NCI-H2227 (cell line): ENCODE measurements around the gene B4GALT7.
"Not testable (repeated sequence)": the region's sequence is repeated elsewhere in the genome, so short reads cannot be mapped to it uniquely, and the experiment has no call there.

ENCODE experiments used
- DNase-seq: peaks from one replicate; lab custom pipeline; 2025; ENCODE audit not compliant: unreplicated experiment; lab: John Stamatoyannopoulos, UW

B4GALT7 gene, protein sequence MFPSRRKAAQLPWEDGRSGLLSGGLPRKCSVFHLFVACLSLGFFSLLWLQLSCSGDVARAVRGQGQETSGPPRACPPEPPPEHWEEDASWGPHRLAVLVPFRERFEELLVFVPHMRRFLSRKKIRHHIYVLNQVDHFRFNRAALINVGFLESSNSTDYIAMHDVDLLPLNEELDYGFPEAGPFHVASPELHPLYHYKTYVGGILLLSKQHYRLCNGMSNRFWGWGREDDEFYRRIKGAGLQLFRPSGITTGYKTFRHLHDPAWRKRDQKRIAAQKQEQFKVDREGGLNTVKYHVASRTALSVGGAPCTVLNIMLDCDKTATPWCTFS

DNA sequence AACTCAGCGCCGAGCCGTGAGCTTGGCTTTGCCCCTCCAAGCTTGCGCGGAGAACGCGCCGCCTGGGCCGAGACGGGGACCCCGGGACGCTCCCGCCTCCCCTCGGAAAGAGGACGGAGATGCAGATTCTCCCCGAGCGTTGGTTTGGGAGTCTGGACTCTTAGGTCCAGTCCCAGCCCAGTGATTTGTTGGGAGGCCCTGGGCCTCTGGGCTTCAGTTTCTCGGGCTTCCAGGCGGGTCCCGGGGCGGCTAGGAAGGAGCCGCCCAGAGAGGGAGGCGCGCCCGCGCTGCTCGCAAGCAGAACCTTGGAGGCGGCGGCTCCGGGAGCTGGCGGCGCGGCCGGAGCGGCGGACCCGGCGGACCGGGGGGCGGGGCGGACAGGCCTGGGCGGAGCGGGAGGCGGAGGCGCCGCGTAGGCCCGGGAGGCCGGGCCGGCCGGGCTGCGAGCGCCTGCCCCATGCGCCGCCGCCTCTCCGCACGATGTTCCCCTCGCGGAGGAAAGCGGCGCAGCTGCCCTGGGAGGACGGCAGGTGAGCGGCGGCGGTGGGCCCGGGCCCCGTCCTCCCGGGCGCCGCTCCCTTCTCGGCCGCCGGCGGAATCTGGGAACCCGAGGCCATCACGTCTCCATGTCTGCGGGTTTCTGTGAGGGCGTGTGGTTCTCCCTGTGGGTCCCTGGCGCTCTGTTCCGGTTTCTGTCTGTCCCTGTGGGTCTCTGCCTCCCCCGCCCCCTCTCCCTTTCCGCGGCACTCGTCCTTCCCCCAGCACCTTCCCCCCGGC lies at the start of gene B4GALT7:
Gene B4GALT7 (plus strand): TSS at position 402 of the 777 bp plus-strand sequence. CDS start 79 bp downstream, at position 481.
- peak; percentile 80 for DNase-seq

DNA sequence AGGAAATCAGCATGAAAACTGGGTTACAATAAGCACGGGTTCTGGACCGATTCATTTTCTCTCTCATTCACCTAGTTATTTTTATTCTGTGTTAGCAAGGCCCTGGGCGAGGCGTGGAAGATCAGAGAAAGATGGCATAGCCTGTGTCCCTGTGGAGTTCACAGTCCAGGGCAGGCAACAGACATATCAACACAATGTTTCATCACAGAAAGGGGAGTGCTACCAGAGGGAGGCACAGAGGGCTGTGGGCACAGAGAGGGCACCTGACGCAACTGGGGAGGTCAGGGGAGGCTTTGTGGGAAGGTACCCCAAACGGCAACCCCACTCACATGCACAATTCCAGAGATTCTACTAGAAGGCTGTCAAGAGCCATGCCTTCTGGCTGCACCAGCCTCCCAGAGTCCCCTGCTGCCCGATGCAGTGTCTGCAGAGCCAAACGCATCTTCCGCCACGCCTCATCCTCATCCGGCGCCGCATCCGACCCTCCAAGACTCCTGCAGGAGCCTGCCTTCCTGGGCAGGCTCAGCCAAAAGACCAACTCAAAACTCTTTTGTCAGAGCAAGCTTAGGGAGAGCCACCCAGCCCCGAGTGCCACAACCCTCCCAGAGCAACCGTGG lies 47.0 kb upstream of the B4GALT7 start:
- DNase-seq = peak; percentile 27

DNA sequence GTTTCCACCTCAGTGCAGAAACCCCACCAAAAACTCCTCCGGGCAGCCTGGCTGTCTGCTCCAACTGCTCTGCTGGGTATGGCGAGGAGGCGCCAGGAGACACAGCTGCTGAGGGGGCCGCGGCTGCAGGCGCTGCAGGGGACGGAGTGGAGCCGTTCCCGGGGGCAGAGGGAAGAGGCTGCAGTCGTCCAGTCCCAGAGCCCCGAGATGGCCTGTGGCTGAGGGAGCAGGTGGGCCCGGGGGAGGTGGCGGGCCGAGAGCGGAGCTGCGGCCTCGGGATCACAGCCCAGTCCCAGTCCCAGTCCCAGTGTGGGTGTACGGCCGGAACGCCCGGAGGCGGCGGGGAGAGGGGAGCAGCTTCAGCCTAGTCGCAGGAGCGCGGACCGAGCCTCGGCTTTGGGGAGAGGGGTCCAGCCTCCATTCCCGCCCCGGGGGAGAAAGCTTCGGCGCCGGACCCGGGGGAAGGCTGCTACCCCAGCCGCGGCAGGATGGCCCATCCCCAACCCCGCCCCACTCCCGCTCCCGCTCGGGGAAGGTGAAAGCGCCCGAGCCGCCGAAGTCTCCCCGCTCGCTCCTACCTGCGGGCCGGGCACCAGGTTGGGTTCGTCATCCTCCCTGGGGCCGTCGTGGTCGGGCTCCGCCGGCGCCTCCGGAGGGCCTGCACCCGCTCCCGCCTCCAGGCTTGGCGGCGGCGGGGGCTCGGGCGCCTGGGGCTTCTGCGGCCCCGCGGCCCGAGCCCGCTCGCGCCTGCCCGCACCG lies 46.1 kb upstream of the B4GALT7 start:
- no peak for DNase-seq

DNA sequence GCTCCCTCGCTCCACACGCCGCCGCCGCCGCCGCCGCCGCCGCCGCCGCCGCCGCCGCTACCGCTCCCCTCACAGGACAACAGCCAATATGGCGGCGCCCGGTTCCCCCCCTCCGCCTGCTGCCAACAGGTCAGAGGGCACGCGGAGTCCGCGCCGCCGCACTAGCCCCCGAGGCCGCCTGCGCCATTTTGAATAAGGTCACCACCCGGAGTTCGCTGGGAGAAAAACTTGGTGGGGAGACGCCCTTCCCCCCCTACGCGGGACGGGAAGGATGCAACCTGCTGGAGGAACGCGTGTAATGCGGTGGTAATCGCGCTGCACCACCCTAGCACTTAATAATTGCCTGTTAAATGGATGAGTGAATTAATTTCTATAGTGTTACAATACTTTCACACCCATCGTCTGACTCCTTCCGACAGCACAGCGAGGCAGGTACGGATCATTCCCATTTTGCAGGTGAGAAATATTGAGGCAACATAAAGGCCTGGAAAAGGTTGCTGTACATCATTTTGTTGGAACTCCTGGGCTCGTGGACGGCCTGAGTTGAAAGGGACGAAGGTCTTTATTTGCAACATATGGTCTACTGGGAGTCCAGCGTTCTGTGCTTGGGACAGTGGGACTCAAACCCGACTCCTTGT lies 45.3 kb upstream of the B4GALT7 start, which contains the start of gene FAM193B:
Gene FAM193B (minus strand): TSS at position 90 of the 638 bp plus-strand sequence. CDS start 105 bp downstream, outside the sequence.
- peak; percentile 93 for DNase-seq

DNA sequence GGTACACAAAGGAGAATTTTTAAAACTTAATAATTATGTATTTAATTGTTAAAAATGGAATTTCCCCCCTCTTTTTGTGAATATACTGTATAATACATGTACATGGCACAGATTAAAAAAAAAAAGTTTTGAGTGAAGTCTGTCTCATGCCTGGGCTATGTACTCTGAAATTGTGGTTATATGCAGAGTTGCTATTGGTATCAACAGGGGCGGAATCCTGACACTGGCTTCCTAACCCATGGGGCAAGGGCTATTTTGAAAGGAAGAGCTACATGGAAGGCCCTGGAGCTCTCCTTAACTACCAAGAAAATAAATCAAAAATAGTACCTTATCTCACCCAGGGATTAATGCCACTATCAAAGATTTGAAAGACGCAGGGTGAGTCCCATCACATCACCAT lies 44.7 kb upstream of the B4GALT7 start:
- no peak for DNase-seq

DNA sequence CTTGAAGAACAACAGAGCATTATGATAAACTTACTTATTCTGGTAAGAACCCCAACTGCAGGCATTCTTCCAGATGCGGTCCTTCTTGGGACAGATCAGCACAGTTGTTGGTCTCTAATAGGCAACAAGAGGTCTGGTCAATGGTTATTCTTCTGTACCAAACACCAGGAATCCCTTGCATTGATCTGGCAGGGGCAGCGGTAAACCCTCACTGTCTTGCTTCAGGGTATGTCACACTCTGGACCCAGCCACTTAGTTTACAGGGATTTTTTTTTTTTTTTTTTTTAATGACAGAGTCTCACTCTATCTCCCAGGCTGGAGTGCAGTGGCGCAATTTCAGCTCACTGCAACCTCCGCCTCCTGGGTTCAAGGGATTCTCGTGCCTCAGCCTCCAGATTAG lies 44.3 kb upstream of the B4GALT7 start:
- DNase-seq = no peak

DNA sequence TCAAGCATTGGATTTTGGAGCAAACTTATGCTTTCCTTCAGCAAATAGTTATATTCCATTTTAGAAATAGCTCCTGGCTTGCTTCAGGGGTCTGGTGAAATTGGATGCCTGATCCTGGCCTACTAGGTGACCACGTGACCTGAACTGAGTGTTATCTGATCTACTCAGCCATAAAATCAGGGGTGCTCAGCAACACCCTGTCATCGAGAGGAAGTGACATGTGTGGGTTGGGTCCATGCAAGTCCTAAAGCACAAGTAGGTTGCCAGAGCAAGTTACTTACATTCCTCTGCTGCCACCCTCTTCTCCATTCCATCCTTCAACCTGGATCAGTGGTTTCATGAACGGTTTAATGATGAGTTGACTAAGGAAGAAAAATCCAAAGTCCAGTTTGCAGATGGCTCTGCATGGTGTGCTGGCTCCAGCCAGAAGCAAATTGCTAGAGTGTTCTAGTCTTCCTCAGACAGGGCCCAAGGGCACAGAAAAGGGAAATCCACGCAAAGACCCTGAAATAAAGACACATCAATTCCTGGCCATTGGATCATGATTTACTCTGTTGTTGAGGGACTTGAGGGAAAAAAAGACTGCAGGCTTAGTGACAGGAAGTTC lies 42.8 kb upstream of the B4GALT7 start:
- DNase-seq = no peak

DNA sequence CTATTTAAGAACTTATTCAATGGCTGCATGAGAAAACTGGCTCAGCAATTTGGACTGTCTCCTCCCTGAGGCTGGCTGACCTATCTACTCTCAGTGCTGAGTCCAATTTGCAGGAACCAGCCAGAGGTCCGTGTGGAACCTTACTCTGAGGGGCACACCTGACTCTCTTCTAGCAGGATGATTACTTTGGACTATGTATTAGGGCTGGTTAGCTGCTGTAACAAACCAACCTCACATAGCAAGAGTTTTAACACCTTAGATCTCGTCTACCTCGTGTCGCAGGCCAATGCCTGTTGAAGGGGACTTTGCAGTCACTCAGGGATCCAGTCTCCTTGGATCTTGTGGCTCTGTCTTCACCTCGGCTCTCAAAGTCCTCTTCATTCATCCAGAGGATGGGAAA lies 42.1 kb upstream of the B4GALT7 start:
- DNase-seq = no peak

DNA sequence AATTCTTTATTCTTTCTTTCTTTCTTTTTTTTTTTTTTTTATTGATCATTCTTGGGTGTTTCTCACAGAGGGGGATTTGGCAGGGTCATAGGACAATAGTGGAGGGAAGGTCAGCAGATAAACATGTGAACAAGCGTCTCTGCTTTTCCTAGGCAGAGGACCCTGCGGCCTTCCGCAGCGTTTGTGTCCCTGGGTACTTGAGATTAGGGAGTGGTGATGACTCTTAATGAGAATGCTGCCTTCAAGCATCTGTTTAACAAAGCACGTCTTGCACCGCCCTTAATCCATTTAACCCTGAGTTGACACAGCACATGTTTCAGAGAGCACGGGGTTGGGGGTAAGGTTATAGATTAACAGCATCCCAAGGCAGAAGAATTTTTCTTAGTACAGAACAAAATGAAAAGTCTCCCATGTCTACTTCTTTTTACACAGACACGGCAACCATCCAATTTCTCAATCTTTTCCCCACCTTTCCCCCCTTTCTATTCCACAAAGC lies 40.4 kb upstream of the B4GALT7 start:
- not testable (repeated sequence) for DNase-seq

DNA sequence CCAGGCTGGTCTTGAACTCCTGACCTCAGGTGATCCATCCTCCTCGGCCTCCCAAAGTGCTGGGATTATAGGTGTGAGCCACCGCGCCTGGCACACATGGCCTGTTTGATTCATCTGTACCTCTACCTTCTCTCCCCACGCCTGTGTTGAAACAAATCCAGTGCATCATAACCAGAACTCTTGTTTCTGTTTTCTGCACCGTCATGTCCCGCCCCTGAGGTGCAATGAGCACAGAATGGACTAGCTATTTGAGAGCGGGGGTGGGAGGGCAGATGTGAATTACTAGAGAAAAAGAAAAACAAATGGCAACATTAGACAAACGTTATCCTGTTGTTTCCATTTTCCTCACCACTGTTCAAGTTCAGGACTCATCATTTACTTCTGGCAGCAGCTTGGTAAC lies 34.9 kb upstream of the B4GALT7 start:
- no peak for DNase-seq

DNA sequence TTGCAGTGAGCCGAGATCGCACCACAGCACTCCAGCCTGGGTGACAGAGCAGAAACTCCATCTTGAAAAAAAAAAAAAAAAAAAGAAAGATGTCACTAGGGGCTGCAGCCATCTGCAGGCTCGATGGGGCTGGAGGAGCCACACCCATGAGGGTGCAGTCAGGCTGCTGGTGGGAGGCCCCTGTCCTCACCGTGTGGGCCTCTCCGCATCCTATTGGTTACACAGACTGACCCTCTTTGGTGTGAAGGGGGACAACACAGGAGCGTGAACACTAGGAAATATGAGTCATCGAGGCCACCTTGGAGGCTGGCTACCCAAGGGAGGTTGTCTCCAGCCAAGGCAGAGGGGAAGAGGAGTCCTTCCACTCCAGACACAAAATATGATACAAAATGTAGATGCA lies 31.6 kb upstream of the B4GALT7 start:
- DNase-seq = no peak

DNA sequence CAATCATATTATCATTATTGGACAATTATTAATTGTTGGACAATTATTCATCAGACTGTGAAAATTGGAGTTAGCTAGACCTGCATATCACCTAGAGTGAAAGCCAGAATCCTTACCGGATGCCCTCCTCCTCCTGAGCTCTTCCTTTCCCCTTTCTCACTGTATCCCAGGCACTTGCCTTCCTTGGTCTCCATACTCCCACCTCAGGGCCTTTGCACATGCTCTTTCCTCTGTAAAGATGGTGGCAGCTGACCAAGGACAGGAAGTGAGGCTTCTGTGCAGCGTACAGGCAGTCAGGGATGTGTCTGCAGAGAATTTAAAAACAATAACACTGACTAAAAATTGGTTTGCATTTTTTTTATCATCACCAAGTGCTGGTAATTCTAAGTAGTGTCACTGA lies 30.0 kb upstream of the B4GALT7 start:
- DNase-seq = no peak

DNA sequence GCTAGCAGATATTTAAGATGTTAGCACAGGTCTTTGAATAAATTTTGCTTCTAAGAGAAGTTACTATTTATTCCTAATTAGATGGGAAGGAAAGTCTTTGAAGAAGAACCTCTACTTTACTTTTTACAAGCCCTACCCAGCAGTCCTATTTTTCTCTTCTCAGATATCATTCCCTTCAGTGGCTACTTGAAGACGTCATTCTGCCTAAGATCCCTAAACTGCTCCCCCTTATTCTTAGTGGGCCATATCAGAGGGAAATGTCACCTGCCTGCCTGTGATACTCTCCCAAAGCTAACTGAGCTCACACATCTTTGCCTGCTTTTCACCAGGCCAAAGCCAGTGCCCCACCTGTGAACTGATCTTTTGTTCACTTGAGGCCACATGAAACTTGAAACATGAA lies 24.4 kb upstream of the B4GALT7 start:
- DNase-seq = no peak

DNA sequence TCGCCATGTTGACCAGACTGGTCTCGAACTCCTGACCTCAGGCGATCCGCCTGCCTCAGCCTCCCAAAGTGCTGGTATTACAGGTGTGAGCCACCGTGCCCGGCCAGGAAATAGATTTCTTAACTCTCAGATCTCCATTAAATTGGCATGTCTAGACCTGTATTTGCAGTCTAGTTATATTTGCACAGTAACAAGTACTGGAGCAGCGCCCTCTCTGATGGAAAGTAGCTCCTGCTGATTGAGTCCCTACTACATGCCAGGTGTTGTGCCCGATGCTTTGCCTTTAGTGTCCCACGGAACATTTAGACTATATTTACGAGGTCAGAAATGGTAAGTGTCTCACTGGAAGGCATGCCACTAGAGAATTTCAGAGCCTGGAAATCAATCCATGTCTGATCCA lies 23.8 kb upstream of the B4GALT7 start:
- no peak for DNase-seq

DNA sequence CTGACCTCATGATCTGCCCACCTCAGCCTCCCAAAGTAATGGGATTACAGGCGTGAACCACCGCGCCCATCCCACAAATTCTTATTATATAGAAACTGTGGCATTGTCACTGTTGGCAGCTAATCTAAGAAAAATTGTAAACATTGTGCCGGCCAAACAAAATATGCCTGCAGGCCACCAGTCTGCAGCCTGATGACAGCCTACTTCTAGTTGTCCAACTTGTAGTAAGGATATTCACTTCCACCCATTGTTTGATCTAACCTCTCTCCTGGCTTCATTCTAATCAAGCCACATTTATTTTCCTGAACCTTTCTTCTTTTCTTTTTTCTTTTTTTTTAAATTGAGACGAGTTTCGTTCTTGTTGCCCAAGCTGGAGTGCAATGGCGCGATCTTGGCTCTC lies 21.6 kb upstream of the B4GALT7 start:
- DNase-seq = no peak

DNA sequence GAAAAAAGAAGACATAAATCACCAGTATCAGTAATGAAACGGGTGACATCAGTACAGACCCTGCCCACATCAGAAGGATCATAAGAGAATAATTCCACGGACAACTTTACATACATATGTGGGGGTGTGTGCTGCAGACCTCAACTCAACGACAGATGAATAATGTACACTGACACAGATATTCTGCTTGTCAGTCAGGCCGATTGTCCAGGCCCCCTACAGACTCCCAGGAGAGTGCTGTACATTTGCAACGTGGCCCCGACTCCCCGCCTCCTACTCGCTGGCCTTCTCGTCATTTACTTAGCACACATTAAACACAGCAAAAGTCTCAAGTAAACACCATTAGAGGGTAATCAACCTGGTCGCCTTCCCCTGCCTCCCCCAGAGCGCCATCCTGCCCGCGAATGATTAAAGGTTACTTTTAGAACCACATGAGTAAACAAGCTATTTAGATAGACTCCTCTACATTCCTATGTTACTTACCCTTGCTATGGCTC lies 11.5 kb upstream of the B4GALT7 start:
- peak; percentile 8 for DNase-seq

DNA sequence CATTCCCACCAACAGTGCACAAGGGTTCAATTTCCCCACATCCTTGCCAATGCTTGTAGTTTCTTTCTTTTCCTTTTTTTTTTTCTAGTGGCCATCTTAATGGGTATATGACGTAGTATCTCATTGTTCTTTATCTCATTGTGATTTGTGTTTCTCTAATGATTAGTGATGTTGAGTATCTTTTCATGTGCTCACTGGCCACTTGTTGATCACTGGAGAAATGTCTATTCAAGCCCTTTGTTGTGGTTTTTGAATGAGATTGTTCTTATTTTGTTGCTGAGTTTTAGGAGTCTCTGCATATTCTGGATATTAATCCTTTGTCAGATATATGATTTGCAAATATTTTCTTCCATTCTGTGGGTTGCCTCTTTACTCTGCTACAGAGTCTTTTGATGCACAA lies 9.5 kb upstream of the B4GALT7 start:
- DNase-seq = no peak

DNA sequence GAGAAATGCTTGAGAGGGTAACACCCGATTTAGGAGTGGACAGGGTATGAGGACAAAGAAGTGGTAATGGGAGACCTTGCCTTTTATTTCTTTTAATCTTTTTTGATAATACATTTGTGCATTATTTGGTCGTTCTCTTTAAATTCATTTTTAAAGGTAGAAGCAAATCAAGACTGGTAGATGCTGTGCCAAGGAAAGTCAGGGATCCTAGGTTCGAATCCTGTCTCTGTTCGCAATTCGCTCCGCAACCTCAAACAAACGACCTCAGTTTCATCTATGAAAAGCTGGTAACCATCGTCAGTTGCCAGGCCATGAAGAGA lies 8.3 kb upstream of the B4GALT7 start:
- no peak for DNase-seq

DNA sequence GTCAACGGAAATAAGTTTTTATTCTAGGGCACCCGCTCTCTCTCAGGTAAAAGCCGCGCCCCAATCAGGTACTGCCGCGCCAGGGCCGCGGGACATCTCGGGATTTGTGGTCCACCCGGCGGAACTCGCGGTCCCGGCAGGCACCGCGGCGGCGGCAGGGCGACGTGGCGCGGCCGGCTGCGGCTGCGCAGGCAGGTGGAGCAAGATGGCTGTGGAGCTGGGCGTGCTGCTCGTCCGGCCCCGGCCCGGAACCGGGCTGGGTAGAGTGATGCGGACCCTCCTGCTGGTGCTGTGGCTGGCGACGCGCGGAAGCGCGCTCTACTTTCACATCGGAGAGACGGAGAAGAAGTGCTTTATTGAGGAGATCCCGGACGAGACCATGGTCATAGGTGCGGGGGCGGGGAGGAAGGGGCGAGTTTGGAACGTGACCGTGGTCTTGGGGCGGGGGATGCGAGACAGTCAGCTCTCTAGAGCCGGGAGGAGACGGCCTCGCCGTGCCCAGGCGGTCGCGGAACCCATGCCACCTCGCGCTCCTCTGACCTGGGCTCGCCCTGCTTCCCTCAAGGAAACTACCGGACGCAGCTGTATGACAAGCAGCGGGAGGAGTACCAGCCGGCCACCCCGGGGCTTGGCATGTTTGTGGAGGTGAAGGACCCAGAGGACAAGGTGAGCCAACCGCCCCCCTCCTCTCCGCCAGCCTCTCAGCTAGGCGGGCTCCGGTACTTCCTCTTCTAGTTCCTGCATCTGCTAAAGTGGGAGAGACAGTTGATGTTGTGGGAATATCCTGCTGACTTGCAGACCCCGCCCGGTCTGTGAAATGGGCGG lies 7.7 kb upstream of the B4GALT7 start, which contains the start of gene TMED9:
Gene TMED9 (plus strand): TSS at position 194 of the 825 bp plus-strand sequence. CDS start 12 bp downstream, at position 206.
- DNase-seq = peak; percentile 86
